ENCODE results near the gene EXOC4. TPM values are rescaled to one million over a fixed set of nuclear protein-coding genes. Genes with fewer than 3 reads are reported as not detected.

EXOC4 gene
- total RNA-seq, 3 donors from 2014 or later = 63.9 to 90.2 (median 89.5) TPM

GRCh38 chr7:133783276-133783675 is 530.4 kb downstream of the EXOC4 start:
- ATAC-seq (no peak), DNase-seq (no peak)
- Histone ChIP-seq H3K9me3 (no peaks in the 10 kb centered on the region), H3K36me3 (ENCODE audit: low read depth) (no peaks in the 10 kb centered on the region), H3K4me3 (no peak overlapping the region), H3K4me1 (ENCODE audit: low read depth) (no peaks in the 10 kb centered on the region)
- TF ChIP-seq CTCF (IDR thresholded peaks at IDR 0.05) = no peak
- intact Hi-C loops (cut with DNase I, micrococcal nuclease) = no loop called here

GRCh38 chr7:133784486-133785001 is 531.7 kb downstream of the EXOC4 start:
- Histone ChIP-seq H3K4me1 (ENCODE audit: low read depth) (no peaks in the 10 kb centered on the region), H3K9me3 (no peaks in the 10 kb centered on the region), H3K4me3 (no peak overlapping the region), H3K36me3 (ENCODE audit: low read depth) (no peaks in the 10 kb centered on the region)
- ATAC-seq = no peak
- TF ChIP-seq CTCF (IDR thresholded peaks at IDR 0.05) = no peak
- no peak for DNase-seq
- intact Hi-C loops (cut with DNase I, micrococcal nuclease) = no loop called here

GRCh38 chr7:133786401-133786937 is 533.6 kb downstream of the EXOC4 start:
- H3K9me3 ChIP-seq = no peaks in the 10 kb centered on the region
- no peak for ATAC-seq
- DNase-seq = no peak
- no peaks in the 10 kb centered on the region for H3K4me1 ChIP-seq (ENCODE audit: low read depth)
- TF ChIP-seq CTCF (IDR thresholded peaks at IDR 0.05) = no peak
- H3K36me3 ChIP-seq (ENCODE audit: low read depth) = no peaks in the 10 kb centered on the region
- intact Hi-C loops (cut with DNase I, micrococcal nuclease) = no loop called here
- no peak overlapping the region for H3K4me3 ChIP-seq

- Histone ChIP-seq H3K4me1 (ENCODE audit: low read depth) (no peaks in the 10 kb centered on the region), H3K4me3 (no peak overlapping the region), H3K9me3 (no peaks in the 10 kb centered on the region), H3K36me3 (ENCODE audit: low read depth) (no peaks in the 10 kb centered on the region)
- no peak for TF ChIP-seq CTCF (IDR thresholded peaks at IDR 0.05)
- ATAC-seq (no peak), DNase-seq (no peak)
- intact Hi-C loops (cut with DNase I, micrococcal nuclease) = no loop called here
These were observed 537.1 kb downstream of the EXOC4 start for GRCh38 chr7:133789974-133790373.

GRCh38 chr7:133790911-133791310 is 538.0 kb downstream of the EXOC4 start:
- ATAC-seq = no peak
- intact Hi-C loops (cut with DNase I, micrococcal nuclease) = no loop called here
- Histone ChIP-seq H3K4me1 (ENCODE audit: low read depth) (no peaks in the 10 kb centered on the region), H3K36me3 (ENCODE audit: low read depth) (no peaks in the 10 kb centered on the region), H3K9me3 (no peaks in the 10 kb centered on the region), H3K4me3 (no peak overlapping the region)
- TF ChIP-seq CTCF (IDR thresholded peaks at IDR 0.05) = no peak
- no peak for DNase-seq

- no peaks in the 10 kb centered on the region for H3K4me1 ChIP-seq (ENCODE audit: low read depth)
- intact Hi-C loops (cut with DNase I, micrococcal nuclease) = no loop called here
These were observed 541.6 kb downstream of the EXOC4 start for GRCh38 chr7:133794479-133794878.

More at GRCh38 chr7:133794479-133794878, 541.6 kb downstream of the EXOC4 start:
- no peak for TF ChIP-seq CTCF (IDR thresholded peaks at IDR 0.05)
- Histone ChIP-seq H3K4me3 (no peak overlapping the region), H3K9me3 (no peaks in the 10 kb centered on the region), H3K36me3 (ENCODE audit: low read depth) (no peaks in the 10 kb centered on the region)
- no peak for DNase-seq
- ATAC-seq = no peak

Measured in mucosa of descending colon (tissue), 3 donors.